Ureter (tissue), 1 donor: ENCODE results near the gene ADPRS. TPM values are rescaled to one million over a fixed set of nuclear protein-coding genes. Genes with fewer than 3 reads are reported as not detected.

Experiments used
- DNase-seq: peaks from one replicate; pipeline ENCODE4 v3.0.0-alpha.2; 2020; ENCODE audit warnings: low spot score
- total RNA-seq: library from RNA; stranded (reverse); gene quantifications from one replicate; pipeline ENCODE4 v1.2.4, GENCODE V29; 2023
- donor health status: DM: yes; HTN: yes; CAD: no.

Gene ADPRS, protein sequence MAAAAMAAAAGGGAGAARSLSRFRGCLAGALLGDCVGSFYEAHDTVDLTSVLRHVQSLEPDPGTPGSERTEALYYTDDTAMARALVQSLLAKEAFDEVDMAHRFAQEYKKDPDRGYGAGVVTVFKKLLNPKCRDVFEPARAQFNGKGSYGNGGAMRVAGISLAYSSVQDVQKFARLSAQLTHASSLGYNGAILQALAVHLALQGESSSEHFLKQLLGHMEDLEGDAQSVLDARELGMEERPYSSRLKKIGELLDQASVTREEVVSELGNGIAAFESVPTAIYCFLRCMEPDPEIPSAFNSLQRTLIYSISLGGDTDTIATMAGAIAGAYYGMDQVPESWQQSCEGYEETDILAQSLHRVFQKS
- 24.1 TPM for total RNA-seq

GRCh38 chr1:36088577-36089392 lies at the start of gene ADPRS:
ADPRS (plus strand) TSS chr1:36088892; CDS start chr1:36088905, 13 bp downstream.
- peak; percentile 92 for DNase-seq

GRCh38 chr1:36040238-36040637 lies 48.5 kb upstream of the ADPRS start:
- DNase-seq: no peak

DNA sequence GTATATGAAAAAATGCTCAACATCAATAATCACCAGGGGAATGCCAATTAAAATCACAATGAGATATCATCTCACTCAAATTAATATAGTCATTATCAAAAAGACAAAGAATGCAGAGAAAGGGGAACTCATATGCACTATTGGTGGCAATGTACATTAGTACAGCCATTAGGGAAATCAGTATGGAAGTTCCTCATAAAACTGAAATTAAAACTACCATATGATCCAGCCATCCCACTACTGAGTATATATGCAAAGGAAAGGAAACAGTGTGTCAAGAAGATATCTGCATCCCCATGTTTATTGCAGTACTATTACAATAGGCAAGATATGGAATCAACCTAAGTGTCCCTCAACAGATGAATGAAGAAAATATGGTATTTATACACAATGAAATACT lies 36.9 kb upstream of the ADPRS start:
- no peak for DNase-seq

- DNase-seq: no peak
Observed at GRCh38 chr1:36053978-36054377, 34.7 kb upstream of the ADPRS start.

- DNase-seq: no peak
Observed at GRCh38 chr1:36055706-36056105, 33.0 kb upstream of the ADPRS start.

DNA sequence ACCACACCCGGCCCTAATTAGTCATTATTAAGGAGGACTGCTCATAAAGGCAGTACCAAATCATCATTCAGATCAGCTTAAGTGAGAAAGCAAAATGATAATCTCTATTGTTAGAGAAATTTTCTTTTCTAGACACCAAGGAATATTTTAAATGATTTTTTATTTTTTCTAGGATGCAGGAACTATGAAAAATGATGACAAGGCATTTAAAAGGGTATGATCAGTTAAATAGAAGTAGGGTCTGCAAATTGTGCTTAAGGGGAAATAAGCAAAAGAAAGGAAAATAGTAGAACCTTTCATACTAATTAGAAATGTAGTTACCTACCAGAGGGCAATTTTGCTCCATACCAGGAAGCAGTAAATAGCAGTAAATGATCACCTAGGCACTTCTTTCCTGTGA lies 26.4 kb upstream of the ADPRS start:
- no peak for DNase-seq

GRCh38 chr1:36067871-36068270 lies 20.8 kb upstream of the ADPRS start:
- DNase-seq: no peak

DNA sequence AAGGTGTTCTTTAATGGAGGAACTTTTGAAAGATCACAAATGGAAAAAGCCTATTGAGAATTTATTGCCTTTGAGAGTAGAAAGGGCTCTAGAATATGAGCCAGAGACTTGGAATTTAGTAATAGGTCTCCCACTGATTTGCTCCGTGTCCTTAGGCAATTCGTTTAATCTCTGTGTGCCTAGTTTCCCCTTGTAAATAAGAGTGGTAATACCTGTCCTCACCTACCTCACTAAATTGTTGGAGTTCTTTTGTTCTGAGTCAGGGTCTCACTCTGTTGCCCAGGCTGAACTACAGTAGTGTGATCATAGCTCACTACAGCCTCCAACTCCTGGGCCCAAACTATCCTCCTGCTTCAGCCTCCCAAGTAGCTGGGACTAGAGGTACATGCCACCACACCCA lies 19.8 kb upstream of the ADPRS start:
- DNase-seq: no peak

DNA sequence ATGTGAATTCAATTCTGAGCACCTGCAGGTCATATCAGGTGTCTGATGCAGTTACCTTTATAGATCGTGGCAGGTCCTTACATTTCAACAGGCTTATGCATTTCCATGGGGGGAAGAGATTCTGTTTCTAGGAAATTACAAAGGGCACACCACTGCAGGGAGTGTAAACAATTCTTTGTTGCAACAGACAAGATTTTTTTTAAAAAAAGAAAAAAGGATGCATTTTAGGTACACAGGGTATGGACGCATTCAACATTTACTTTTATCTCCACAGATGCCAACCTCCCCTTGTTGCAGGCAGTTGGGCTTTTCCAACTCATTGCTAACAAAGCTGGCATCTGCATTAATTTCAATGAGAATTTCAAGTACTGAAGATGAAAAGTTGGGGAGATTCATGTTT lies 18.3 kb upstream of the ADPRS start:
- DNase-seq: no peak

- no peak for DNase-seq
Observed at GRCh38 chr1:36076979-36077573, 11.6 kb upstream of the ADPRS start.

- DNase-seq: no peak
Observed at GRCh38 chr1:36080236-36080635, 8.5 kb upstream of the ADPRS start.

DNA sequence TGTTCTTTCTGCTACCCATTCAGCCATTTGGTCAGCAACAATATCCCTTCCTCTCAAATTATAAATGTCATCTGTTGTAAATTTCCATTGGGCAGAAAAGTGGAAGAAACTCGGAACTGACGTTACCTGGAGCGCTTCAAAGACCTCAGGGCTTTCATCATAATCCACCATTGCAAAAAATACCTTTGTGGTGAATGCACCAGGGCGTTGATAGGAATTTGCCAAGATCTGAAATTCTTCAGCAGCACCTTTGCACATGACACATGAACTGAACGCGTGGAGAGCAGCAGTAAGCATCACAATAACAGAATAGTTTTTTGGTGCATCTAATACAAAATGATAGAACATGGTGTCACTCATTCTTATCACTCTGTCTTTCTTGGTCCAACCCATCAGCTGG lies 7.9 kb upstream of the ADPRS start:
- no peak for DNase-seq

DNA sequence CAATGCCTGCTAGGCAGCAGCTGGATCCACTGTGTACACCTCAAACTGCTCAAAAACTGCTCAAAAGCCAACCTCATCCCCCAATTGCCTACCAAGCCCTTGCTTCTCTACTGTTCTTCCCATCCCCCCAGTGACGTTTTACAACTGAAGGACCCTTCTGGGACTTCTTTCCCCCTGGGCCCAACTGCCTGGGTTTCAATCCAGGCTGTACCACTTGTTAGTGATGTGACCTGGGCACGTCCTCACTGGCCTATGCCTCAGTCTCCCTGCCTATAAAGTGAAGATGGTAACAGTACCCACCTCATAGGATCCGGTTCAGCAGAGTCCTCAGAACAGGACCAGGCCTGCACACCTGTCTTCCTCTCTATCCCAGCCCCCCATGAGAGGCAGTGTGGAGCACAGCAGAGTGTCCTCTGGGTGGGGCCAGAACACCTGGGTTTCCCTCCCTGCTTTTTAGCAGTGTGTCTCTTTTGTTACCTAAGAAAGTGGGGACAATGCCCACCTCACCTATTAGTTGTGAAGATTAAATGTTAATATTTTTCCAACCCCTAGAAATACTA lies 6.7 kb upstream of the ADPRS start:
- DNase-seq: no peak

DNA sequence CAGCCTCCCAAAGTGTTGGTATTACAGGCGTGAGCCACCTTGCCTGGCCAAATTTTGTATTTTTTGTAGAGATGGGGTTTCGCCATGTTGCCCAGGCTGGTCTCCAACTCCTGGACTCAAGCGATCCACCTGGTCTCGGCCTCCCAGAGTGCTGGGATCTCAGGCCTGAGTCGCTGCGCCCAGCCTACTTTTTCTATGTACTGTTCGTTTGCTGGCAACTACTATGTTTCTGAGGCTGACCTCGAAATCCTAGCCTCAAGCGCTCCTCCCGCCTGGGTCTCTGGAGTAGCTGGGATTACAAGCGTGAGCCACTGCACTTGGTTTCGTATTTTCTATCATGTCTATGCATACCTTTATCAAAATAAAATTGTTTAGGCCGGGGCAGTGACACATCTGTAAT lies 5.5 kb upstream of the ADPRS start:
- no peak for DNase-seq

GRCh38 chr1:36083635-36084496 lies 4.8 kb upstream of the ADPRS start, which contains the start of gene TEKT2:
TEKT2 (plus strand) TSS chr1:36084094; CDS start chr1:36084922, 828 bp downstream.
- no peak for DNase-seq

GRCh38 chr1:36084497-36085115 lies 4.1 kb upstream of the ADPRS start:
- DNase-seq: no peak

GRCh38 chr1:36085126-36085525 lies 3.6 kb upstream of the ADPRS start:
- DNase-seq: peak; percentile 41

- peak; percentile 35 for DNase-seq
Observed at GRCh38 chr1:36085686-36086526, 2.8 kb upstream of the ADPRS start.

DNA sequence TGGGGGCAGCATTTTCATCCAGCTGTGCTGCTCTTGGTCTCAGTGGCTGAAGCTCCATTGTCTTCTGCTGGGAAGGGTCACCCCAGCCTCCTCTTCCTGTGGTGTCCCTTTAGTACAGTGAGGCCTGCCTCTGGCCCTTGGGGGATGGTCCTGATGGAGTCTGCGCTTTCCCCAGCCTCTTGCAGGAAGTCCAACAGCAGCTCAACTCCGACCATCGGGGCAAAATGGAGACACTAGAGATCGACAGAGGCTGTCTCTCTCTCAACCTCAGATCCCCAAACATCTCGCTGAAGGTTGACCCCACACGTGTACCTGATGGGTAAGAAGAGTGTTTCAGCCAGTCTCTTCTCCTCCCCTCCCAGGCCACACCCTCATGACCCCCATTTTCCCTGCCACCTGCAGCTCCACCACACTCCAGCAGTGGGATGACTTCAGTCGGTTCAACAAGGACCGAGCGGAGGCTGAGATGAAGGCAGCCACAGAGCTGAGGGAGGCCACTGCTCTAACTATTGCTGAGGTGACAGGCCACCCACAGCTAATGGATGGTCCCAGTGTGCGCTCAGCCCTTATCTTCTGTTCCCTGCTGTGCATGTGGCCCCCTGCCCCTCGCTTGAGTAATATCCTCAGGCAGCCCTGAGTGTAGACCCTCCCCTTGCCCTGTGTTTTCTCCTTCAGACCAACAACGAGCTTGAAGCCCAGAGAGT lies 2.0 kb upstream of the ADPRS start:
- peak; percentile 38 for DNase-seq
